Right ventricle myocardium inferior (tissue), 1 donor: ENCODE results near the gene MAP2K3. TPM values are rescaled to one million over a fixed set of nuclear protein-coding genes. Genes with fewer than 3 reads are reported as not detected.

Experiments used
- ATAC-seq: fragments of 200-7000 bp; cut with Tn5 transposase; one replicate; pipeline ENCODE4 v1.9.1; 2020; ENCODE audit warnings: mild to moderate bottlenecking, moderate library complexity
- DNase-seq: peaks from one replicate; pipeline ENCODE4 v3.0.0; 2021; ENCODE audit errors: missing footprints
- intact Hi-C: fragments of 100-400 bp; cut with DNase I; formaldehyde crosslinking; loops from one replicate; pipeline ENCODE4 v1.11.0; 2022
- total RNA-seq: library from RNA; stranded (reverse); fragmentation: NEBNext Ultra II Directional; extraction: Animal tissue kit (Norgen Biotek cat#: 25700); gene quantifications from one replicate; pipeline ENCODE4 v1.2.1, GENCODE V29; 2021
- donor health status: DM: no; HTN: yes; CAD: no; lungs with severe emphysema.

MAP2K3 gene
- total RNA-seq, 1 donor from 2014 or later = 37.7 TPM

DNA sequence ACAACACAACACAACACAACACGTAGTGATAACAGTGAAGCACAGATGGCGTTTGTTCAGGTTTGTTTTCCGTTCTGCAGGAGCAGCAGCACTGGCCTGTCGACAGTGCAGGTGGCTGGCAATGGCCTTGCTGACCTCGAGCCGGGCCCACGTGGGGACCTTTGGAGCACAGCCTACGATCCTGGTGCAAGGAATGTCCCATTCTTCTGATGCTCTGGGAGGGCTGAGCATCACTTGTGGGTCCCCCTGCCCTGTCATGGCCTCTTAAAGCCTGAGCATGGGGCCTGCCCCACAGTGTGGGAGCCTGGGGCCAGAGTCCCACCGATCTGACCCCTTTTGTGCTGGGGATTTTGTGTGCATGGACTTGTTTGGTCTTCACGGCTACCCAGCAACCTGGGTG is 6.8 kb downstream of the MAP2K3 start:
- DNase-seq (no peak), ATAC-seq (no peak)
- intact Hi-C loops = no loop called here

DNA sequence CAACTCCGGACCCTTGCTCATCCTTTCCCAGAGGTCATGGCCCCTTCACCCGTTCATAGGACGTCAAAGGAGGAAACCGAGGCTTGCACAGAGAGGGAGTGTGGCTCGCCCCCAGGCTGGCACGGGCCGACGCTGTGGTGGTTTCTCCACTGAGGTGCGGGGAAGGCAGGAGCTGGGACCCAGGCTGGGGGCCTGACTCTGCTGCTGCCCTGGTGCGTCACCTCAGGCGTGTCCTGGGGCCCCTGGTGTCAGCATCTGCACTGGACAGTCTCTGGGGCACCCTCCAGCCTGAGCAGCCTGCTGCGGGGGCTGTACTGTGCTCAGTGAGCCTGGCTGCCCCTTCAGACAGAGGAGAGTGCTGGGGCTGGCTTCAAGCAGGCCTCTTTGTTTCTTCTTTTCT is 7.4 kb downstream of the MAP2K3 start:
- DNase-seq (no peak), ATAC-seq (no peak)
- intact Hi-C loops = no loop called here

GRCh38 chr17:21292867-21293830 is 8.6 kb downstream of the MAP2K3 start:
- DNase-seq = no peak
- intact Hi-C loops = no loop called here
- no peak for ATAC-seq

GRCh38 chr17:21293831-21294210 is 9.3 kb downstream of the MAP2K3 start:
- ATAC-seq = no peak
- DNase-seq = no peak
- intact Hi-C loops = no loop called here

DNA sequence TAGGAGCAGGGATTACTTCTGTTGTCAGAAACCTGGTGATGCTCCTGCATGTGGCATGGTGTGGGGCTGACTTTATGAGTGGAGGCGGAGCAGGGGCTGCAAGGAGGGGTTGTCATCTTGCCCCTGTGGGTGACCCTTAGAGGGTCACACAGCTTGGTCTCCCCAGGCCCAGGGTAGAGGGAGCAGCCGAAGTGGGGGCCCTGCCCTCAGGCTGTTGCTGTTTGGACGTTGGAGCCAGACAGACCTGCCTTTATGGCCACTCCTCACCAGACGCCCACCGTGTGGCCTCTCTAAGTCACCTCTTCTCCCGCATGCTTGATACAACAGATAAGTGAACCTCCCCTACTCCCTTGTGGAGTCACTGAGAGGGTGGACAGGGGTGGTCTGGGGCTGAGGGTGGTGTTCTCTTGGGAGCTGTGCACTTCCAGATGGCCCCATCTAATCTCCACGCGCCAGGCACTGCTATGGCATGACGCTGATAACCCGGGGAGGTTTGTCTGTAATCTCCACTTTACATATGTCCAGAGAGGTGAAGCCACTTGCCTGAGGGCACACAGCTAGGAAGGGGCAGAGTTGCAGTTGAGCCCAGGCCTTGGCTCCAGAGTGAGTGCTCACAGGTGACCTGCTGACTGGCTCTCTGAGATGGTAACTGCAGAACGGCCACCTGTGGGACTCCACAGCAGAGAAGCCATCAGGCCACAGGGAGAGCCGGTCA is 10.0 kb downstream of the MAP2K3 start:
- intact Hi-C loops = no loop called here
- ATAC-seq (no peak), DNase-seq (no peak)

GRCh38 chr17:21295036-21295952 is 10.8 kb downstream of the MAP2K3 start:
- peak; percentile 82 for ATAC-seq
- peak; percentile 83 for DNase-seq
- intact Hi-C loops = no loop called here

GRCh38 chr17:21296097-21297025 is 11.8 kb downstream of the MAP2K3 start:
- peak; percentile 42 for ATAC-seq
- intact Hi-C loops = no loop called here
- DNase-seq = no peak

GRCh38 chr17:21297026-21297520 is 12.6 kb downstream of the MAP2K3 start:
- ATAC-seq (no peak), DNase-seq (no peak)
- intact Hi-C loops = no loop called here

GRCh38 chr17:21297597-21297996 is 13.1 kb downstream of the MAP2K3 start:
- ATAC-seq (no peak), DNase-seq (no peak)
- intact Hi-C loops = no loop called here

- no peak for DNase-seq
- no peak for ATAC-seq
- intact Hi-C loops = no loop called here
Measured at GRCh38 chr17:21298056-21298982, 13.8 kb downstream of the MAP2K3 start.

GRCh38 chr17:21298983-21299519 is 14.5 kb downstream of the MAP2K3 start:
- ATAC-seq = no peak
- DNase-seq = no peak
- intact Hi-C loops = no loop called here

DNA sequence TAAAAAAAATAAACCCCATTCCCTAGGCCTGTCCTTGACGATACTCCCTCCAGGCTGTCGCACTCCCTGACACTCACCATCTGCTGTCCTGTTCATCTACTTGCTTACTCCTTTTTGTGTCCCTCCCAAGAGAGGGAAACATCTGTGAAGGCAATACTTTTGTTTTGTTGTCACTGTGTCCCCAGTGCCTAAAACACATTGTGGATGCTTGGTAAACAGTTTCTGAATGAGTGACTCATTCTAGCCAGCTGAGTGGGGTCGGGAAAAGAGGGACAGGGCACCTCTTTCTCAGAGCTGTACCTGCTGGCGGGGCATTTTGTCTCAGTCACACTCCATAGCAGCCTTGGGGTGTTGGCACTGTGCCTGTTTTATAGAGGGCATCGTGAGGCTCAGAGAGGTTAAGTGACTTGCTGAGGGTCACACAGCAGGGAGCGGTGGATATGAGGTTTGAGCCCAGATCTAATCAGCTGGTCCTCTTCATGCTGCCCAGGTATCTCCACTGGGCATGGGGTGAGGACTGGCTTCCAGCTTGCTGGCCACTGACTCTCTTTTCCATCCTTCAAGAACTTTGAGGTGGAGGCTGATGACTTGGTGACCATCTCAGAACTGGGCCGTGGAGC is 15.6 kb downstream of the MAP2K3 start:
- intact Hi-C loops = no loop called here

GRCh38 chr17:21300601-21301571 is 16.4 kb downstream of the MAP2K3 start:
- ATAC-seq (no peak), DNase-seq (no peak)
- intact Hi-C loops = no loop called here

More for the DNA sequence above, 15.6 kb downstream of the MAP2K3 start:
- ATAC-seq (no peak), DNase-seq (no peak)

DNA sequence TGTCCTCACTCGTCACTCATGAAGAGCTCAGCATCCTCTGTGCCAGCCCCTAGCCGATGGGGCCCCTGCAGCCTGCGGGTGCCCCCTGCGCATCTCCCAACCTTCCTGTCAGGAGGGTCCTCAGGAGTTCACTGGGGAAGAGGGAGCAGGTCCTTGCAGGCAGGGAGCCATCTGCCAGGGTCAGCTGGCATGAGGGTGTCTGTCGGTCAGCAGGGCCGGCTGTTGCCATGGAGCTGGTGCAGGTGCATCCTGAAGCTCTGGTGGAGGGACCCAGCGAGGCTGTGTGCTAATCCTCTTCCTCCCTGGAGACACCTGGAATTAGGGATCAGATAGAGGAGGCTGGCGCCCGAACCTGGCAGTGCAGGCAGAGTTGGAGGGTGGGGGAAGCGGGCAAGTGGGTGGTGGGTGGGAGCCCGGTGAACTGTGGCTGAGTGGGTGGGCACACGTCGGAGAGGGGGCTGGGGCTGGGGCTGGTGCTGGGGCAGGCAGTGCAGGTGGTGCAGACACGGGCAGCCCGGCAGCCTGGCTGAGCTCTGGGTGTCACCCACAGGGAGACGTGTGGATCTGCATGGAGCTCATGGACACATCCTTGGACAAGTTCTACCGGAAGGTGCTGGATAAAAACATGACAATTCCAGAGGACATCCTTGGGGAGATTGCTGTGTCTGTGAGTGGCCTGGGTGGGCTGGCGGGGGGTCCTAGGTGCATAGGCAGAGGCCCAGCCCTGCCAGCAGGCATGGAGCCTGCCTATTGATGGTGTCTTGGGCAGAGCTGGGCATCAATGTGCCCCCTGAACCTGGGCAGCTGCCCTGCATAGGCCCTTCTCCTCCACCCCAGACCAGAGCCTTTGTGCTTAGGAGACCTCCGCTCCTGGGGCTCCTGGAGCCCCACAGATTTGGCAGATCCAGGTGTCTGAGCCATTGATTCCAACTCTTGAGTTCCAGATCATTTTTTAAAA is 17.4 kb downstream of the MAP2K3 start:
- intact Hi-C loops = no loop called here

More for the DNA sequence above, 17.4 kb downstream of the MAP2K3 start:
- ATAC-seq (no peak), DNase-seq (no peak)
